Left cardiac atrium (tissue), 4 donors: ENCODE results near the gene SNRNP70. TPM values are rescaled to one million over a fixed set of nuclear protein-coding genes. Genes with fewer than 3 reads are reported as not detected.
A peak's percentile ranks its signal among the peaks of the same experiment; 100 is the strongest.
"Not testable (repeated sequence)": the region's sequence is repeated elsewhere in the genome, so short reads cannot be mapped to it uniquely, and the experiment has no call there.

Experiments
- ATAC-seq, 2 donors: fragments of 200-7000 bp; cut with Tn5 transposase; one replicate each; pipeline ENCODE4 v1.9.1; 2020; ENCODE audit warnings: mild to moderate bottlenecking in 2 of 2, moderate library complexity in 2 of 2
- DNase-seq: peaks from one replicate; pipeline ENCODE4 v3.0.0-alpha.2; 2020
- intact Hi-C, 2 donors: fragments of 100-400 bp; cut with DNase I; formaldehyde crosslinking; loops; one replicate each; pipeline versions ENCODE4 v1.14.1 to v1.15.1; 2022 to 2023
- total RNA-seq, 2 donors: library from RNA; stranded (reverse); fragmentation: NEBNext Ultra II Directional; extraction: Animal tissue kit (Norgen Biotek cat#: 25700); gene quantifications; one replicate each; pipeline ENCODE4 v1.2.1, GENCODE V29; 2021
- donor health status: DM: no; HTN: yes; CAD: no.
- donor health status: DM: no; HTN: yes; CAD: no; lungs with severe emphysema.
- donor health status: DM: yes; HTN: yes; CAD: no.
- donor health status: Dilated cardiomyopathy.

SNRNP70 gene
- total RNA-seq, 2 donors from 2014 or later = 98.3 to 134 TPM

GRCh38 chr19:49132974-49133609, 47.8 kb downstream of the SNRNP70 start:
- intact Hi-C loops = no loop called here
- DNase-seq = peak; percentile 76
- peak; percentile 15 to 24 for ATAC-seq

- intact Hi-C loops = no loop called here
- DNase-seq = peak; percentile 79
These were observed 48.6 kb downstream of the SNRNP70 start for GRCh38 chr19:49133621-49134454.

GRCh38 chr19:49135686-49136085, 50.4 kb downstream of the SNRNP70 start:
- no peak for ATAC-seq
- no peak for DNase-seq
- intact Hi-C loops = no loop called here

More at GRCh38 chr19:49133621-49134454, 48.6 kb downstream of the SNRNP70 start:
- ATAC-seq = peak; percentile 63 to 75

- DNase-seq = peak; percentile 87
- intact Hi-C loops = no loop called here
- peak; percentile 72 to 82 for ATAC-seq
These were observed 51.5 kb downstream of the SNRNP70 start for GRCh38 chr19:49136771-49137171.

- intact Hi-C loops = no loop called here
- ATAC-seq = no peak
- no peak for DNase-seq
These were observed 55.7 kb downstream of the SNRNP70 start for GRCh38 chr19:49140951-49141350.

- intact Hi-C loops = no loop called here
- ATAC-seq (no peak), DNase-seq (no peak)
These were observed 56.1 kb downstream of the SNRNP70 start for GRCh38 chr19:49141352-49141751.

- ATAC-seq (peak; percentile 96 to 98), DNase-seq (peak; percentile 93)
- intact Hi-C loops = no loop called here
These were observed 57.6 kb downstream of the SNRNP70 start for GRCh38 chr19:49142866-49143335.

GRCh38 chr19:49145573-49146407, 60.5 kb downstream of the SNRNP70 start:
- peak; percentile 83 for DNase-seq
- intact Hi-C loops = loop anchor here in 1 of 2 donors (5.0 kb wide), 2 partner anchors 33 to 48 kb away; partner anchors contain the start of gene LIN7B
- ATAC-seq = peak; percentile 7 to 16

- ATAC-seq, DNase-seq: not testable (repeated sequence)
- intact Hi-C loops = loop anchor here in 1 of 2 donors (5.0 kb wide), 2 partner anchors 34 to 49 kb away; partner anchors contain the start of gene LIN7B
These were observed 61.1 kb downstream of the SNRNP70 start for GRCh38 chr19:49146408-49146770.

GRCh38 chr19:49148044-49148682, 62.9 kb downstream of the SNRNP70 start:
- intact Hi-C loops = loop anchor here in 1 of 2 donors (5.0 kb wide), 2 partner anchors 36 to 51 kb away; partner anchors contain the start of gene LIN7B
- peak; percentile 74 for DNase-seq

GRCh38 chr19:49148784-49149651, 63.8 kb downstream of the SNRNP70 start:
- ATAC-seq (peak; percentile 81 to 88), DNase-seq (peak; percentile 99)
- intact Hi-C loops = loop anchor here in 1 of 2 donors (5.0 kb wide), 2 partner anchors 37 to 52 kb away; partner anchors contain the start of gene LIN7B

More at GRCh38 chr19:49148044-49148682, 62.9 kb downstream of the SNRNP70 start:
- ATAC-seq = no peak

GRCh38 chr19:49149652-49150105, 64.4 kb downstream of the SNRNP70 start:
- ATAC-seq (peak; percentile 51 to 64), DNase-seq (peak; percentile 81)
- intact Hi-C loops = loop anchor here in 1 of 2 donors (5.0 kb wide), 2 partner anchors 37 to 52 kb away; partner anchors contain the start of gene LIN7B

GRCh38 chr19:49150106-49150943, 65.1 kb downstream of the SNRNP70 start:
- DNase-seq (peak; percentile 85), ATAC-seq (peak; percentile 66 to 77)
- intact Hi-C loops = no loop called here

GRCh38 chr19:49150944-49151243, 65.6 kb downstream of the SNRNP70 start:
- DNase-seq (no peak), ATAC-seq (no peak)
- intact Hi-C loops = no loop called here

GRCh38 chr19:49151267-49152118, 66.2 kb downstream of the SNRNP70 start:
- DNase-seq (peak; percentile 73), ATAC-seq (no peak)
- intact Hi-C loops = no loop called here

GRCh38 chr19:49152119-49152550, 66.9 kb downstream of the SNRNP70 start:
- DNase-seq = no peak
- ATAC-seq = no peak
- intact Hi-C loops = no loop called here
